K562 (cell line): ENCODE measurements around the gene TRAPPC4. TPM values are rescaled to one million over a fixed set of nuclear protein-coding genes. Genes with fewer than 3 reads are reported as not detected.
"Not testable (repeated sequence)": the region's sequence is repeated elsewhere in the genome, so short reads cannot be mapped to it uniquely, and the experiment has no call there.

Experiments used
- ATAC-seq: fragments of 200-7000 bp; cut with Tn5 transposase; 3 replicates; pipeline ENCODE4 v1.9.1; 2020; ENCODE audit warnings: moderate library complexity
- BruUV-seq: library from RNA; stranded (reverse); fragments of 400-500 nt; replicated peaks from 2 replicates; lab custom pipeline; 2021; lab: Mats Ljungman, UMichigan
- CTCF ChIA-PET: fragments of 300-600 bp; formaldehyde crosslinking; extraction: SDS; loops from one replicate; lab custom pipeline; 2021; ENCODE audit warnings: low intra/inter-chr PET ratio; lab: Yijun Ruan, JAX
- POLR2A ChIA-PET: fragments of 300-600, 350-650 bp; sonication (Branson Sonifier 250); formaldehyde crosslinking; extraction: SDS; loops from one replicate; lab custom pipeline; 2021; ENCODE audit warnings: antibody characterized with exemption, inconsistent platforms; lab: Yijun Ruan, JAX
- DNase-seq, 4 experiments: peaks; one replicate each; pipeline versions ENCODE4 v3.0.0 to v3.0.0-alpha.2; 2011 to 2018; ENCODE audit warnings: low spot score in 3 of 4, mixed read lengths in 3 of 4; ENCODE audit errors: extremely low read depth in 1 of 4
- FAIRE-seq: peaks from 2 replicates; lab custom pipeline; 2011; peaks lifted over from hg19 to GRCh38; lab: Jason Lieb, UNC
- H2AFZ ChIP-seq: 2 replicates; pipeline ENCODE4 v1.6.0; 2011; ENCODE audit warnings: low read depth, low read length, control low read depth, inconsistent platforms
- H3K27ac ChIP-seq: fragments of 200-600 bp; 3 replicates; pipeline ENCODE4 v1.8.0; 2011; ENCODE audit warnings: low read depth, mild to moderate bottlenecking, control low read depth, inconsistent platforms, low read length, moderate library complexity, mixed read lengths; ENCODE audit errors: extremely low read depth
- H3K27me3 ChIP-seq, 2 experiments: fragments of 300-600 bp in 1 of 2; 2 replicates in 1 of 2; 3 replicates in 1 of 2; pipeline versions ENCODE4 v1.6.0 to v1.8.0; 2011; ENCODE audit warnings: inconsistent platforms in 2 of 2, low read length in 2 of 2, mild to moderate bottlenecking in 1 of 2, mixed read lengths in 1 of 2, moderate library complexity in 1 of 2; ENCODE audit not compliant: control insufficient read depth in 2 of 2, insufficient read depth in 2 of 2
- H3K36me3 ChIP-seq: fragments of 300-600 bp; 3 replicates; pipeline ENCODE4 v1.8.0; 2011; ENCODE audit warnings: mild to moderate bottlenecking, low read length, inconsistent platforms; ENCODE audit not compliant: control insufficient read depth, insufficient read depth
- H3K4me1 ChIP-seq, 2 experiments: fragments of 200-600 bp in 1 of 2; replicated peaks in 1 of 2; 2 replicates in 1 of 2; 3 replicates in 1 of 2; pipeline versions ENCODE4 v1.5.1 to v1.8.0; 2011; ENCODE audit warnings: inconsistent platforms in 2 of 2, low read length in 2 of 2, mild to moderate bottlenecking in 1 of 2, mixed read lengths in 1 of 2, moderate library complexity in 1 of 2; ENCODE audit not compliant: control insufficient read depth in 2 of 2, insufficient read depth in 2 of 2
- H3K4me2 ChIP-seq: 2 replicates; pipeline ENCODE4 v1.6.1; 2011; ENCODE audit warnings: low read length, control low read depth, inconsistent platforms, mixed read lengths; ENCODE audit not compliant: insufficient read depth
- H3K4me3 ChIP-seq: fragments of 200-600 bp; sonication (generic), shearing (Covaris generic); 2 replicates; pipeline ENCODE4 v1.5.1; 2016; ENCODE audit warnings: control low read depth, inconsistent platforms
- H3K79me2 ChIP-seq: fragments of 200-600 bp; 3 replicates; pipeline ENCODE4 v1.8.0; 2011; ENCODE audit warnings: low read length, inconsistent platforms; ENCODE audit not compliant: control insufficient read depth, insufficient read depth
- H3K9ac ChIP-seq, 2 experiments: 2 replicates each; pipeline versions ENCODE4 v1.6.0 to v1.6.1; 2011; ENCODE audit warnings: low read depth in 2 of 2, low read length in 2 of 2, control low read depth in 1 of 2, inconsistent platforms in 1 of 2, mild to moderate bottlenecking in 1 of 2, mixed read lengths in 1 of 2; ENCODE audit not compliant: insufficient read depth in 1 of 2
- H3K9me1 ChIP-seq: one replicate; pipeline ENCODE4 v1.6.0; 2011; ENCODE audit warnings: inconsistent platforms, mild to moderate bottlenecking, low read length, moderate library complexity; ENCODE audit not compliant: control insufficient read depth, insufficient read depth
- H3K9me3 ChIP-seq: replicated peaks from 2 replicates; pipeline ENCODE4 v1.5.1; 2011; ENCODE audit warnings: low read depth, low read length, inconsistent platforms; ENCODE audit not compliant: control insufficient read depth, insufficient read depth
- H4K20me1 ChIP-seq: replicated peaks from 2 replicates; pipeline ENCODE4 v1.6.1; 2011; ENCODE audit warnings: low read length, inconsistent platforms, mixed read lengths; ENCODE audit not compliant: control insufficient read depth, insufficient read depth
- ZBTB33 ChIP-seq: sonication (generic); formaldehyde crosslinking; IDR thresholded peaks from 2 replicates; pipeline ENCODE4 v1.8.1; 2023; ENCODE audit warnings: mild to moderate bottlenecking, missing genetic modification reagents
- ZNF592 ChIP-seq: fragments of 450-650 bp; IDR thresholded peaks from 2 replicates; pipeline ENCODE4 v1.6.1; 2017; ENCODE audit warnings: antibody characterized with exemption, mild to moderate bottlenecking
- WGBS: fragments of 100-300 bp; shearing (Covaris generic); methylation state at CpG from one replicate; pipeline ENCODE4 v1.1.6; 2016; ENCODE audit warnings: low coverage, mixed read lengths; ENCODE audit not compliant: insufficient coverage; ENCODE audit errors: missing lambda C conversion rate; 5-methylcytosine and 5-hydroxymethylcytosine counted together
- in situ Hi-C: fragments of 300-500 bp; cut with MboI; formaldehyde crosslinking; loops from 4 replicates; pipeline ENCODE4 v1.15.0; 2018; ENCODE audit warnings: inconsistent platforms, mixed read lengths
- intact Hi-C: fragments of 100-400 bp; cut with micrococcal nuclease; formaldehyde crosslinking; loops from 2 replicates; pipeline ENCODE4 v1.14.2; 2022
- polyA plus RNA-seq, 8 experiments: library from polyadenylated mRNA; depleted of rRNA in 4 of 8; stranded (reverse) in 5 of 8; unstranded in 3 of 8; fragments of >200 nt; fragmentation: Nextera tagmentation in 2 of 8; fragmentation: Illumina TruSeq in 1 of 8; extraction: Ambion mirVana in 2 of 8; extraction: Trizol in 1 of 8; gene quantifications; 2 replicates each; pipeline versions ENCODE4 v1.2.1 to v1.2.3, GENCODE V29; 2011 to 2014; ENCODE audit warnings: inconsistent platforms in 1 of 8, missing spikeins in 1 of 8
- total RNA-seq, 7 experiments: library from RNA; depleted of rRNA in 6 of 7; stranded (reverse); fragments of >200 nt in 6 of 7; fragmentation: Illumina TruSeq in 2 of 7; extraction: Trizol in 2 of 7; gene quantifications; 2 replicates each; pipeline versions ENCODE4 v1.2.1 to v1.2.3, GENCODE V29; 2011 to 2021; ENCODE audit warnings: low replicate concordance in 1 of 7

TRAPPC4 gene
- total and polyA plus RNA-seq, 9 of the 15 experiments (the other 6 are each of a cell fraction or from before 2014, with no cell fraction given): 121 to 524 (median 142) TPM

GRCh38 chr11:119059128-119059527 is 40.6 kb downstream of the TRAPPC4 start:
- H2AFZ ChIP-seq, BruUV-seq, in situ Hi-C loops, H3K4me2 ChIP-seq, H3K9me3 ChIP-seq, POLR2A ChIA-PET, H3K9me1 ChIP-seq, intact Hi-C loops, ATAC-seq, H3K27me3 ChIP-seq, FAIRE-seq, CTCF ChIA-PET, H3K4me3 ChIP-seq, H3K27ac ChIP-seq, H3K9ac ChIP-seq, DNase-seq, H4K20me1 ChIP-seq: not testable (repeated sequence)
- peaks cover 25% of the 10 kb centered on the region for H3K36me3 ChIP-seq
- no CpG with 5 or more reads among the region's 35 CpGs for WGBS
- 0 out of 2 replicates have a peak, but pooled peaks have one; percentile 2 for TF ChIP-seq ZNF592
- peak; percentile 78 for TF ChIP-seq ZBTB33 (CRISPR knock-in tag)
- H3K4me1 ChIP-seq: peaks cover 27 to 28% of the 10 kb centered on the region in 2 experiments; a peak in 4 of 5 replicates
- H3K79me2 ChIP-seq: peaks cover 52% of the 10 kb centered on the region
